Measurements from ENCODE around the gene SFTPD. TPM values are rescaled to one million over a fixed set of nuclear protein-coding genes. Genes with fewer than 3 reads are reported as not detected.

Gene SFTPD
- total RNA-seq, 1 experiment from 2014 or later: 0.24 TPM

Other genes starting within 250 kb of the SFTPD start
- gene NUTM2B, start 245.9 kb downstream of the SFTPD start, total RNA-seq (2021): 0.07 and 0.46 TPM in 2 replicates
- 0.11 TPM in 1 of 2 replicates, not detected in the other for gene NUTM2E, start 122.4 kb downstream of the SFTPD start, total RNA-seq (2021)
- 19.5 and 20.3 TPM in 2 replicates for gene TMEM254, start 129.6 kb upstream of the SFTPD start, total RNA-seq (2021)
- 4.3 and 7.8 TPM in 2 replicates for gene PLAC9, start 183.6 kb upstream of the SFTPD start, total RNA-seq (2021)